CD4-positive, alpha-beta T cell treated with Interleukin-4 for 4 hours (primary cell): ENCODE results near the gene MINDY4.
"Not testable (repeated sequence)": the region's sequence is repeated elsewhere in the genome, so short reads cannot be mapped to it uniquely, and the experiment has no call there.

Source experiments
- DNase-seq: peaks from one replicate; pipeline ENCODE4 v3.0.0-alpha.2; 2020

Gene MINDY4

GRCh38 chr7:30805931-30806330, 34.7 kb downstream of the MINDY4 start:
- DNase-seq, result no peak

- not testable (repeated sequence) for DNase-seq
These were observed 36.3 kb downstream of the MINDY4 start for GRCh38 chr7:30807477-30807876.

GRCh38 chr7:30807941-30808340, 36.7 kb downstream of the MINDY4 start:
- not testable (repeated sequence) for DNase-seq

GRCh38 chr7:30810986-30811385, 39.8 kb downstream of the MINDY4 start:
- DNase-seq, result no peak

- no peak for DNase-seq
These were observed 41.5 kb downstream of the MINDY4 start for GRCh38 chr7:30812676-30813075.

GRCh38 chr7:30813466-30813865, 42.2 kb downstream of the MINDY4 start:
- no peak for DNase-seq

- no peak for DNase-seq
These were observed 43.6 kb downstream of the MINDY4 start for GRCh38 chr7:30814700-30815387.

GRCh38 chr7:30815388-30815854, 44.2 kb downstream of the MINDY4 start:
- no peak for DNase-seq

- no peak for DNase-seq
These were observed 44.9 kb downstream of the MINDY4 start for GRCh38 chr7:30815951-30816644.

GRCh38 chr7:30816645-30817370, 45.6 kb downstream of the MINDY4 start:
- DNase-seq, result no peak

- no peak for DNase-seq
These were observed 46.2 kb downstream of the MINDY4 start for GRCh38 chr7:30817371-30817767.

GRCh38 chr7:30824821-30825720, 53.9 kb downstream of the MINDY4 start:
- DNase-seq, result no peak

- DNase-seq, result no peak
These were observed 55.0 kb downstream of the MINDY4 start for GRCh38 chr7:30826181-30826580.

GRCh38 chr7:30828591-30828990, 57.4 kb downstream of the MINDY4 start:
- DNase-seq, result no peak

- no peak for DNase-seq
These were observed 58.3 kb downstream of the MINDY4 start for GRCh38 chr7:30829471-30829870.

- no peak for DNase-seq
These were observed 60.0 kb downstream of the MINDY4 start for GRCh38 chr7:30831227-30831626.

- no peak for DNase-seq
These were observed 60.7 kb downstream of the MINDY4 start for GRCh38 chr7:30831936-30832335.

- DNase-seq, result not testable (repeated sequence)
These were observed 62.9 kb downstream of the MINDY4 start for GRCh38 chr7:30834017-30834674.

GRCh38 chr7:30835396-30835915, 64.2 kb downstream of the MINDY4 start:
- no peak for DNase-seq

GRCh38 chr7:30836991-30837390, 65.8 kb downstream of the MINDY4 start:
- no peak for DNase-seq

- DNase-seq, result no peak
These were observed 66.4 kb downstream of the MINDY4 start for GRCh38 chr7:30837581-30837980.

GRCh38 chr7:30838008-30838407, 66.8 kb downstream of the MINDY4 start:
- no peak for DNase-seq
